ENCODE results near the gene CYP4F2. TPM values are rescaled to one million over a fixed set of nuclear protein-coding genes. Genes with fewer than 3 reads are reported as not detected.

The CYP4F2 gene
- total and polyA plus RNA-seq, 9 of the 15 experiments (the other 6 are each of a cell fraction or from before 2014, with no cell fraction given): 0.10 to 0.56 (median 0.32) TPM; not detected in 2

GRCh38 chr19:15923702-15924101, 25.8 kb upstream of the CYP4F2 start:
- Histone ChIP-seq H3K27me3 (ENCODE audit: control insufficient read depth in 2 of 2, insufficient read depth in 2 of 2, low read length in 2 of 2) (peaks cover 0 to 15% of the 10 kb centered on the region in 2 experiments; a peak in 2 of 5 replicates), H3K36me3 (ENCODE audit: control insufficient read depth, insufficient read depth, low read length) (no peaks in the 10 kb centered on the region), H3K9me3 (replicated peaks; ENCODE audit: control insufficient read depth, insufficient read depth, low read depth, low read length) (no peaks in the 10 kb centered on the region), H3K27ac (ENCODE audit: extremely low read depth, low read depth, low read length) (no peak overlapping the region), H3K4me2 (ENCODE audit: insufficient read depth, low read length) (no peak overlapping the region), H4K20me1 (replicated peaks; ENCODE audit: control insufficient read depth, insufficient read depth, low read length) (no peaks in the 10 kb centered on the region), H3K4me3 (no peak overlapping the region), H3K9me1 (ENCODE audit: control insufficient read depth, insufficient read depth, low read length) (peaks cover 3% of the 10 kb centered on the region), H3K79me2 (ENCODE audit: control insufficient read depth, insufficient read depth, low read length) (no peaks in the 10 kb centered on the region), H3K9ac (ENCODE audit: insufficient read depth in 1 of 2, low read depth in 2 of 2, low read length in 2 of 2) (no peak overlapping the region), H3K4me1 (replicated peaks in 1 of 2; ENCODE audit: control insufficient read depth in 2 of 2, insufficient read depth in 2 of 2, low read length in 2 of 2) (no peaks in the 10 kb centered on the region), H2AFZ (ENCODE audit: low read depth, low read length) (no peak overlapping the region)
- 0% methylated on average over 8 of the region's 8 CpGs for WGBS (ENCODE audit: insufficient coverage, low coverage, missing lambda C conversion rate)
- no peak for FAIRE-seq
- POLR2A ChIA-PET: interaction anchor here (0.7 to 1.0 kb wide), 2 partner anchors 11 to 12 kb away, joined by 3 read pairs; no protein-coding TSS in a partner anchor
- TF ChIP-seq RNF219 (CRISPR knock-in tag; IDR thresholded peaks at IDR 0.05) (no peak), EWSR1 (IDR thresholded peaks at IDR 0.05; ENCODE audit: borderline replicate concordance, low read depth, partially characterized antibody) (no peak), SNRNP70 (optimal IDR thresholded peaks at IDR 0.05; ENCODE audit: low read depth, low read length) (no peak), CHD4 (IDR thresholded peaks at IDR 0.05; ENCODE audit: insufficient read depth, insufficient replicate concordance, low read depth, low read length, poor library complexity, severe bottlenecking) (no peak), NFIX (CRISPR knock-in tag; IDR thresholded peaks at IDR 0.05; ENCODE audit: low read depth) (no peak)
- in situ Hi-C loops (cut with MboI): no loop called here
- no peak for ATAC-seq
- CTCF ChIA-PET (ENCODE audit: low intra/inter-chr PET ratio): no interaction called here
- no TSS peak for BruUV-seq (replicated peaks)
- no peak for DNase-seq (ENCODE audit: extremely low read depth in 1 of 4, low spot score in 3 of 4)
- intact Hi-C loops (cut with micrococcal nuclease): no loop called here

All from K562 (cell line).